ENCODE measurements around the gene CCDC152.

Gene CCDC152

DNA sequence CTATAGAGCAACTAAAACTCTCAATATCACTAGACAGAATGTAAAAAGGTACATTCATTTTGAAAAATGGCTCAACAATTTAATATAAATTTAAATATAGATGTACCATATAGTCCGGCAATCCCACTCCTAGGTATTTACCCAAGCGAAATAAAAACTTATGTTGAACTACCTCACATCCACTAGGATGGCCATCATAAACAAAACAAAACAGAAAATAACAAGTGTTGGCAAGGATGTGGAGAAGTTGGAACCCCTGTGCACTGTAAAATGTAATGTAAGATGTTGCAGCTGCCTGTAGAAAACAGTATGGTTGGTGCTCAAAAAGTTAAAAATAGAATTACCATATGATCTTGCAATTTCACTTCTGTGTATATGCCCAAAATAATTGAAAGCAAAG, 91.9 kb downstream of the CCDC152 start:
- Histone ChIP-seq H3K27ac (no peak overlapping the region), H3K4me3 (no peak overlapping the region)
- no peak for DNase-seq (ENCODE audit: low spot score)
- TF ChIP-seq, protein P1, sequence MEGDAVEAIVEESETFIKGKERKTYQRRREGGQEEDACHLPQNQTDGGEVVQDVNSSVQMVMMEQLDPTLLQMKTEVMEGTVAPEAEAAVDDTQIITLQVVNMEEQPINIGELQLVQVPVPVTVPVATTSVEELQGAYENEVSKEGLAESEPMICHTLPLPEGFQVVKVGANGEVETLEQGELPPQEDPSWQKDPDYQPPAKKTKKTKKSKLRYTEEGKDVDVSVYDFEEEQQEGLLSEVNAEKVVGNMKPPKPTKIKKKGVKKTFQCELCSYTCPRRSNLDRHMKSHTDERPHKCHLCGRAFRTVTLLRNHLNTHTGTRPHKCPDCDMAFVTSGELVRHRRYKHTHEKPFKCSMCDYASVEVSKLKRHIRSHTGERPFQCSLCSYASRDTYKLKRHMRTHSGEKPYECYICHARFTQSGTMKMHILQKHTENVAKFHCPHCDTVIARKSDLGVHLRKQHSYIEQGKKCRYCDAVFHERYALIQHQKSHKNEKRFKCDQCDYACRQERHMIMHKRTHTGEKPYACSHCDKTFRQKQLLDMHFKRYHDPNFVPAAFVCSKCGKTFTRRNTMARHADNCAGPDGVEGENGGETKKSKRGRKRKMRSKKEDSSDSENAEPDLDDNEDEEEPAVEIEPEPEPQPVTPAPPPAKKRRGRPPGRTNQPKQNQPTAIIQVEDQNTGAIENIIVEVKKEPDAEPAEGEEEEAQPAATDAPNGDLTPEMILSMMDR (IDR thresholded peaks at IDR 0.05) = no peak

DNA sequence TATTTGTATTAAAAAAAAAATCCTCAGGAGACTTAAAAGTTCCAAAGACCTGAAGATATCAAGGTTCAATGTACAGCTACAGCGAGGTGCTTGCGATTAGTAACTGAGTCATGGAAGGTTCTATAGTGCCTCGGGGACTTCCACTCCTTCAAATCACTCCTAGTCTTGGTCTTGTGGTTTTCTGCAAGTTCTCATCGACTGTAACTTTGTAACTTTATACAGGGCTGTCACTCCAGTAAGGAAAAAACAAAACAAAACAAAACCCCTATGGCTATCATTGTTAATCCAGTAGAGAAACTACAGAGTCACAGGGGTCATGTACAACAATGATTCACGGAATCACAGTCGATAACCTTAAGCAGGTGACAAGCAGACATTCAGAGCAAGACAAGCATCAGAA, 94.9 kb downstream of the CCDC152 start:
- TF ChIP-seq, protein P1 (IDR thresholded peaks at IDR 0.05) = no peak
- Histone ChIP-seq H3K27ac (no peak overlapping the region), H3K4me3 (no peak overlapping the region)
- no peak for DNase-seq (ENCODE audit: low spot score)
